Vagina (tissue), 2 donors: Measurements from ENCODE around the gene EPHB6. TPM values are rescaled to one million over a fixed set of nuclear protein-coding genes. Genes with fewer than 3 reads are reported as not detected.

Experiments
- DNase-seq, 2 donors: peaks; one replicate each; pipeline ENCODE4 v3.0.0-alpha.2; 2017; ENCODE audit errors: extremely low spot score in 2 of 2
- H3K27ac ChIP-seq: fragments of 200-600 bp; sonication (generic); one replicate; pipeline ENCODE4 v1.5.1; 2019
- H3K27me3 ChIP-seq: fragments of 200-600 bp; sonication (generic); one replicate; pipeline ENCODE4 v1.5.1; 2019
- H3K36me3 ChIP-seq, 2 donors: fragments of 200-600 bp; sonication (generic); one replicate each; pipeline ENCODE4 v1.5.1; 2017 to 2019
- H3K4me1 ChIP-seq: fragments of 200-600 bp; sonication (generic); one replicate; pipeline ENCODE4 v1.5.1; 2019
- H3K4me3 ChIP-seq, 2 donors: fragments of 200-600 bp; sonication (generic); 1 replicate in 1 of 2; 2 replicates in 1 of 2; pipeline ENCODE4 v1.5.1; 2016 to 2019
- H3K9me3 ChIP-seq: fragments of 200-600 bp; sonication (generic); one replicate; pipeline ENCODE4 v1.5.1; 2019
- POLR2A ChIP-seq, 2 donors: fragments of 450-650 bp; IDR thresholded peaks; one replicate each; pipeline ENCODE4 v1.6.1; 2017; ENCODE audit warnings: antibody characterized with exemption in 2 of 2, mild to moderate bottlenecking in 2 of 2, moderate library complexity in 2 of 2
- POLR2AphosphoS5 ChIP-seq, 2 donors: sonication (generic); formaldehyde crosslinking; IDR thresholded peaks; one replicate each; pipeline ENCODE4 v1.9.0; 2017; ENCODE audit warnings: antibody characterized with exemption in 2 of 2, mild to moderate bottlenecking in 2 of 2, low read depth in 1 of 2; ENCODE audit not compliant: insufficient read depth in 1 of 2
- intact Hi-C: fragments of 100-400 bp; cut with DNase I; formaldehyde crosslinking; loops from one replicate; pipeline ENCODE4 v1.15.1; 2023
- total RNA-seq: library from RNA; depleted of rRNA; stranded (reverse); fragments of >200 nt; gene quantifications from one replicate; pipeline ENCODE4 v1.2.3, GENCODE V29; 2016
- TF ChIP-seq, protein P1 (sequence below), 3 experiments: fragments of 450-650 bp in 2 of 3; fragments of 200-600 bp in 1 of 3; sonication (generic) in 1 of 3; IDR thresholded peaks; one replicate each; pipeline ENCODE4 v1.5.1; 2017 to 2019; ENCODE audit warnings: antibody characterized with exemption in 3 of 3, mild to moderate bottlenecking in 2 of 3, moderate library complexity in 2 of 3

Gene EPHB6
- total RNA-seq, 1 donor from 2014 or later, result 68.3 TPM

DNA sequence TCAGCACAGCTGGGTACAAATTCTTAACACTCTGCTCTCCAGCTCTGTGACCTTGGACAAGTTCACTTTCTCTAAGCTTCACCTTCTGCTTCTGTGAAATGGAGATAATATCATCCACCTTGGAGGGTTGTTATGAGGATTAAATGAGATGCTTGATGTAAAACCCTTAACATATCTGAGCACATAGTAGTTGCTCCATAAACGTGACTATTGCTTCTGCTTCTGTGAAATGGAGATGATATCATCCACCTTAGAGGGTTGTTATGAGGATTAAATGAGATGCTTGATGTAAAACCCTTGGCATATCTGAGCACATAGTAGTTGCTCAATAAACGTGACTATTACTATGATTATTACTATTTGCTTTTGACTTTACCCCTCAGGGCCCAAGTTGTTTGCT, 14.6 kb downstream of the EPHB6 start:
- intact Hi-C loops, result no loop called here
- TF ChIP-seq POLR2AphosphoS5 (IDR thresholded peaks at IDR 0.05; ENCODE audit: insufficient read depth in 1 of 2, low read depth in 1 of 2), result no peak
- TF ChIP-seq, protein P1, sequence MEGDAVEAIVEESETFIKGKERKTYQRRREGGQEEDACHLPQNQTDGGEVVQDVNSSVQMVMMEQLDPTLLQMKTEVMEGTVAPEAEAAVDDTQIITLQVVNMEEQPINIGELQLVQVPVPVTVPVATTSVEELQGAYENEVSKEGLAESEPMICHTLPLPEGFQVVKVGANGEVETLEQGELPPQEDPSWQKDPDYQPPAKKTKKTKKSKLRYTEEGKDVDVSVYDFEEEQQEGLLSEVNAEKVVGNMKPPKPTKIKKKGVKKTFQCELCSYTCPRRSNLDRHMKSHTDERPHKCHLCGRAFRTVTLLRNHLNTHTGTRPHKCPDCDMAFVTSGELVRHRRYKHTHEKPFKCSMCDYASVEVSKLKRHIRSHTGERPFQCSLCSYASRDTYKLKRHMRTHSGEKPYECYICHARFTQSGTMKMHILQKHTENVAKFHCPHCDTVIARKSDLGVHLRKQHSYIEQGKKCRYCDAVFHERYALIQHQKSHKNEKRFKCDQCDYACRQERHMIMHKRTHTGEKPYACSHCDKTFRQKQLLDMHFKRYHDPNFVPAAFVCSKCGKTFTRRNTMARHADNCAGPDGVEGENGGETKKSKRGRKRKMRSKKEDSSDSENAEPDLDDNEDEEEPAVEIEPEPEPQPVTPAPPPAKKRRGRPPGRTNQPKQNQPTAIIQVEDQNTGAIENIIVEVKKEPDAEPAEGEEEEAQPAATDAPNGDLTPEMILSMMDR (IDR thresholded peaks at IDR 0.05), result no peak
- no peak for TF ChIP-seq POLR2A (IDR thresholded peaks at IDR 0.05)

DNA sequence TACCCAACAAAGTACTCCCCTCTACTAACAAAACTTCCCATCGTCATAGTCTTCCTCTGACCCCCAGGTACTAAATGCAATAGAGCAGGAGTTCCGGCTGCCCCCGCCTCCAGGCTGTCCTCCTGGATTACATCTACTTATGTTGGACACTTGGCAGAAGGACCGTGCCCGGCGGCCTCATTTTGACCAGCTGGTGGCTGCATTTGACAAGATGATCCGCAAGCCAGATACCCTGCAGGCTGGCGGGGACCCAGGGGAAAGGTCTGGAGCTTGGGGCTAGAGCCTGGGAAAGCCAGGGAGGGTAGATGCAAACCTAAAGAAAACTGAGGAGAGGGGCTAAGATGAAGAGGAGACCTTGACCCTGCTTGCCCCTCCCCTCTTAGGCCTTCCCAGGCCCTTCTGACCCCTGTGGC, 15.3 kb downstream of the EPHB6 start:
- Histone ChIP-seq H3K9me3 (no peaks in the 10 kb centered on the region), H3K36me3 (peaks cover 0 to 38% of the 10 kb centered on the region in 2 donors), H3K27me3 (no peaks in the 10 kb centered on the region), H3K27ac (no peak overlapping the region), H3K4me1 (peaks cover 4% of the 10 kb centered on the region), H3K4me3 (no peak overlapping the region)
- peak in 1 of 2 donors; percentile 52 for DNase-seq
- intact Hi-C loops, result no loop called here
- TF ChIP-seq POLR2A (IDR thresholded peaks at IDR 0.05) (no peak), POLR2AphosphoS5 (IDR thresholded peaks at IDR 0.05; ENCODE audit: insufficient read depth in 1 of 2, low read depth in 1 of 2) (no peak)
- TF ChIP-seq, protein P1 (IDR thresholded peaks at IDR 0.05), result no peak

More for the DNA sequence above, 14.6 kb downstream of the EPHB6 start:
- Histone ChIP-seq H3K9me3 (no peaks in the 10 kb centered on the region), H3K36me3 (peaks cover 0 to 38% of the 10 kb centered on the region in 2 donors), H3K4me3 (no peak overlapping the region), H3K4me1 (peaks cover 8% of the 10 kb centered on the region), H3K27ac (no peak overlapping the region), H3K27me3 (no peaks in the 10 kb centered on the region)
- no peak for DNase-seq

DNA sequence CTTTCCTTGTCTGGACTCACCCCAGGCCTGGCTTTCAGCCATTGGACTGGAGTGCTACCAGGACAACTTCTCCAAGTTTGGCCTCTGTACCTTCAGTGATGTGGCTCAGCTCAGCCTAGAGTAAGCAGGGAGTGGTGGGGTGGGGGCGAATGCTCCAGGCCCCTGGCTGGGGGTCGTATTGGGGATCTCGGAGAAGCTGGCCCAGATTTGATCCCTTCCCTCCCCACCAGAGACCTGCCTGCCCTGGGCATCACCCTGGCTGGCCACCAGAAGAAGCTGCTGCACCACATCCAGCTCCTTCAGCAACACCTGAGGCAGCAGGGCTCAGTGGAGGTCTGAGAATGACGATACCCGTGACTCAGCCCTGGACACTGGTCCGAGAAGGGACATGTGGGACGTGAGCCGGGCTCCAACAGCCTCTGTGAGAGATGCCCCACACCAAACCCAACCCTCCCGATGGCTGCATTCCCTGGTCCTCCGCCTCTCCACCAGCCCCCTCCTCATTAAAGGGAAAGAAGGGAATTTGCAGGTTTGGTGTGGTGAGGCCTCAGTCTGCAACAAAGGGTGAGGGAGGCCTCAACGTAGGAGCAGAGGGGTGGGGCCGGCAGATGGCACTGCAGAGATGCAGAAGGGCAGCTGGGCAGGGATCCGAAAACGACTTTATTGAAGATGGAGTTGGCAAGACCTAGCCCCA, 15.8 kb downstream of the EPHB6 start:
- H3K4me3 ChIP-seq, result no peak overlapping the region
- no peaks in the 10 kb centered on the region for H3K27me3 ChIP-seq
- DNase-seq, result peak; percentile 81 to 84
- no peak overlapping the region for H3K27ac ChIP-seq
- H3K4me1 ChIP-seq, result no peaks in the 10 kb centered on the region
- intact Hi-C loops, result no loop called here
- no peaks in the 10 kb centered on the region for H3K9me3 ChIP-seq
- H3K36me3 ChIP-seq, result peaks cover 0 to 38% of the 10 kb centered on the region in 2 donors
- TF ChIP-seq POLR2A (IDR thresholded peaks at IDR 0.05) (no peak), POLR2AphosphoS5 (IDR thresholded peaks at IDR 0.05; ENCODE audit: insufficient read depth in 1 of 2, low read depth in 1 of 2) (no peak)
- TF ChIP-seq, protein P1 (IDR thresholded peaks at IDR 0.05), result no peak

DNA sequence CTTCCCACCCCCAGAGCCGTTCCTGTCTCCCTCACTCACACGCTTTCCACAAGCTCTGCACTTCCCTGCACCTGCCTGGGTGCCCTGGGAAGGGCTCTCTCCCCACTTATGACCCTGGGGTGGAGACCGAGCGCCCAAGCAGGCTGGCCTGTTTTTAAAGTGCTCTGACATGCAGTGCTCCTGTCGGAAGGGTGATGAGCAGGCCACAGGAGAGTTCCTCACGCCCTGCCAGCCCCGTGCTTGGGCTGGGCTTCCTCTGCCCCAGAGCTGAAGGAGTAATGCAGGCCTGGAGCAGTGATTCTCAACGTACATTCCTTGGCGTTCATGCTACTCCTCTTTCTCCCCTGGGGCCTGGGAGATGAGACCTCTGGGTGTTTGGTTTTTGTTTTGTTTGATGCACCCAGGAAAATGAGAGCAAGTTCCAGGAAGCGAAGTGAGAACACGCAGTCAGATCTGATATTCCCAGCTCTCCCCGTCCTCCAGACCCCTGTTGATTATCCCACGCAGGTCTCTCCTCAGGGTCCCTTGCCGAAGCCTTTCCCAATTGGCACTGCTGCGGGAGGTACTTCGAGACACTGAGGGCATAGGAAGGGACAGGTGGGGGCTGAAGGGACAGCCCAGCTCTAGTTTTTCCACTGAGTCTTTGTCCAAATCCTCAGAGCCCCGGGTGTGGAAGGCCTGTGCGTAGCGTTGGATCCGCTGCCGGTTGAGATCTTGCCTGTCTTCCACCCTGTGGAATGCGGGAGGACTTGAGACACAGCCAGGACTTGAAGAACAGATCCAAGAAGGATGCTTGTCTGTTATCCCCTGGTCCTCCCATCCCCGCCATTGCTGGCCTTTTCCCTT, 16.6 kb downstream of the EPHB6 start:
- Histone ChIP-seq H3K27ac (no peak overlapping the region), H3K9me3 (no peaks in the 10 kb centered on the region), H3K4me1 (no peaks in the 10 kb centered on the region), H3K27me3 (no peaks in the 10 kb centered on the region), H3K36me3 (peaks cover 0 to 38% of the 10 kb centered on the region in 2 donors), H3K4me3 (no peak overlapping the region)
- intact Hi-C loops, result no loop called here
- peak; percentile 70 to 84 for DNase-seq
- TF ChIP-seq POLR2AphosphoS5 (IDR thresholded peaks at IDR 0.05; ENCODE audit: insufficient read depth in 1 of 2, low read depth in 1 of 2), result no peak
- no peak for TF ChIP-seq POLR2A (IDR thresholded peaks at IDR 0.05)
- TF ChIP-seq, protein P1 (IDR thresholded peaks at IDR 0.05), result no peak
